Osteoblast (primary cell): Measurements from ENCODE around the gene CDC14A. TPM values are rescaled to one million over a fixed set of nuclear protein-coding genes. Genes with fewer than 3 reads are reported as not detected.

Experiments used
- DNase-seq: peaks from one replicate; pipeline ENCODE4 v3.0.0; 2011; ENCODE audit warnings: low spot score, mixed read lengths; ENCODE audit not compliant: insufficient read length; ENCODE audit errors: missing footprints
- H2AFZ ChIP-seq: 2 replicates; pipeline ENCODE4 v1.6.0; 2011; ENCODE audit warnings: mild to moderate bottlenecking, low read length
- H3K27ac ChIP-seq: 2 replicates; pipeline ENCODE4 v1.5.1; 2011; ENCODE audit warnings: mild to moderate bottlenecking, low read depth, low read length, moderate library complexity
- H3K27me3 ChIP-seq: 2 replicates; pipeline ENCODE4 v1.6.0; 2012; ENCODE audit warnings: mild to moderate bottlenecking, control low read depth, inconsistent platforms, low read length, moderate library complexity; ENCODE audit not compliant: insufficient read depth
- H3K36me3 ChIP-seq: 2 replicates; pipeline ENCODE4 v1.5.1; 2011; ENCODE audit warnings: mild to moderate bottlenecking, low read length, control low read depth, moderate library complexity; ENCODE audit not compliant: insufficient read depth
- H3K4me1 ChIP-seq: 2 replicates; pipeline ENCODE4 v1.5.1; 2011; ENCODE audit warnings: mild to moderate bottlenecking, low read length, control low read depth, moderate library complexity; ENCODE audit not compliant: insufficient read depth
- H3K4me2 ChIP-seq: 2 replicates; pipeline ENCODE4 v1.6.0; 2011; ENCODE audit warnings: mild to moderate bottlenecking, low read length; ENCODE audit not compliant: insufficient read depth
- H3K4me3 ChIP-seq: fragments of 200-600 bp; sonication (generic); 3 replicates; pipeline ENCODE4 v1.5.1; 2012; ENCODE audit warnings: mild to moderate bottlenecking, low read length, inconsistent platforms; ENCODE audit not compliant: insufficient read depth
- H3K79me2 ChIP-seq: 2 replicates; pipeline ENCODE4 v1.6.0; 2012; ENCODE audit warnings: mild to moderate bottlenecking, low read length, control low read depth, inconsistent platforms; ENCODE audit not compliant: insufficient read depth
- H3K9me3 ChIP-seq: 2 replicates; pipeline ENCODE4 v1.5.1; 2011; ENCODE audit warnings: low read depth, low read length, control low read depth
- H4K20me1 ChIP-seq: 2 replicates; pipeline ENCODE4 v1.6.0; 2012; ENCODE audit warnings: mild to moderate bottlenecking, low read length, control low read depth; ENCODE audit not compliant: insufficient read depth
- CTCF ChIP-seq: IDR thresholded peaks from 2 replicates; pipeline ENCODE4 v1.5.1; 2011; ENCODE audit warnings: mild to moderate bottlenecking, low read depth, low read length, moderate library complexity; ENCODE audit errors: extremely low read depth
- total RNA-seq: library from RNA; depleted of rRNA; stranded (reverse); fragments of >200 nt; gene quantifications from 2 replicates; pipeline ENCODE4 v1.2.3, GENCODE V29; 2012

The CDC14A gene
- total RNA-seq, 1 donor, result 6.9 TPM

GRCh38 chr1:100343897-100344296 lies 8.4 kb upstream of the CDC14A start:
- H3K79me2 ChIP-seq, result no peaks in the 10 kb centered on the region
- H3K4me3 ChIP-seq, result no peak overlapping the region
- H4K20me1 ChIP-seq, result no peaks in the 10 kb centered on the region
- H3K4me2 ChIP-seq, result no peak overlapping the region
- no peak overlapping the region for H3K27ac ChIP-seq
- H3K4me1 ChIP-seq, result no peaks in the 10 kb centered on the region
- no peaks in the 10 kb centered on the region for H3K36me3 ChIP-seq
- H3K9me3 ChIP-seq, result no peaks in the 10 kb centered on the region
- no peak for TF ChIP-seq CTCF
- no peak overlapping the region for H2AFZ ChIP-seq
- no peak for DNase-seq
- no peaks in the 10 kb centered on the region for H3K27me3 ChIP-seq

- no peaks in the 10 kb centered on the region for H3K79me2 ChIP-seq
- no peaks in the 10 kb centered on the region for H4K20me1 ChIP-seq
- H3K4me2 ChIP-seq, result no peak overlapping the region
- H3K9me3 ChIP-seq, result no peaks in the 10 kb centered on the region
- H3K36me3 ChIP-seq, result no peaks in the 10 kb centered on the region
- H3K4me3 ChIP-seq, result no peak overlapping the region
- H3K27me3 ChIP-seq, result no peaks in the 10 kb centered on the region
- TF ChIP-seq CTCF, result no peak
- H3K4me1 ChIP-seq, result no peaks in the 10 kb centered on the region
- no peak overlapping the region for H3K27ac ChIP-seq
- DNase-seq, result no peak
- H2AFZ ChIP-seq, result no peak overlapping the region
Observed at GRCh38 chr1:100344774-100345173, 7.5 kb upstream of the CDC14A start.

DNA sequence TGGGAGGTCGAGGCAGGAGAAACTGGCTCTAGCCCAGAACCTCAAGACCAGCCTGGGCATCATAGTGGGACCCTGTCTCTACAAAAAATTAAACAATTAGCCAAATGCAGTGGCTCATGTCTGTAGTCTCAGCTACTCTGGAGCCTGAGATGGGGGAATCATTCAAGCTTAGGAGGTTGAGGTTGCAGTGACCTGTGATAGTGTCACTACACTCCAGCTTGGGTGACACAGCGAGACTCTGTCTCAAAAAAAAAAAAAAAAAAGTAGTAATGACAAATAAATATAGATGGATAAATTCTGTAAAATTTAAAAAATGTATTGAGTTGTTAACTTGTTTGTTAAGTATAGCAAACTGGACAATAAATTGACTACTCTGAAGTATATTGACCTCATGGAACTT lies 5.9 kb upstream of the CDC14A start:
- Histone ChIP-seq H3K9me3 (no peaks in the 10 kb centered on the region), H2AFZ (no peak overlapping the region), H3K4me2 (no peak overlapping the region), H3K27ac (no peak overlapping the region), H3K27me3 (no peaks in the 10 kb centered on the region), H3K4me3 (no peak overlapping the region), H3K79me2 (no peaks in the 10 kb centered on the region), H3K4me1 (no peaks in the 10 kb centered on the region), H4K20me1 (no peaks in the 10 kb centered on the region), H3K36me3 (no peaks in the 10 kb centered on the region)
- TF ChIP-seq CTCF, result no peak
- no peak for DNase-seq

GRCh38 chr1:100347009-100347966 lies 5.0 kb upstream of the CDC14A start:
- Histone ChIP-seq H4K20me1 (no peaks in the 10 kb centered on the region), H2AFZ (no peak overlapping the region), H3K9me3 (no peaks in the 10 kb centered on the region), H3K27me3 (no peaks in the 10 kb centered on the region), H3K36me3 (no peaks in the 10 kb centered on the region), H3K4me2 (peak overlapping the region; percentile 14), H3K4me3 (no peak overlapping the region), H3K79me2 (no peaks in the 10 kb centered on the region), H3K4me1 (no peaks in the 10 kb centered on the region), H3K27ac (no peak overlapping the region)
- no peak for TF ChIP-seq CTCF
- DNase-seq, result no peak
